GM19372 (cell line): ENCODE results near the gene BRD7.
A peak's percentile ranks its signal among the peaks of the same experiment; 100 is the strongest.

Experiments
- ATAC-seq: cut with Tn5 transposase; IDR thresholded peaks from one replicate; pipeline ENCODE4 v1.9.1; 2021; ENCODE audit warnings: mild to moderate bottlenecking, low read depth, moderate library complexity; ENCODE audit not compliant: unreplicated experiment

The BRD7 gene

GRCh38 chr16:50293041-50293783 is 75.6 kb downstream of the BRD7 start:
- no peak for ATAC-seq

GRCh38 chr16:50292566-50292948 is 76.2 kb downstream of the BRD7 start:
- no peak for ATAC-seq

GRCh38 chr16:50291719-50292565 is 76.8 kb downstream of the BRD7 start:
- ATAC-seq: no peak

GRCh38 chr16:50290856-50291255 is 77.9 kb downstream of the BRD7 start:
- ATAC-seq: no peak

- ATAC-seq: no peak
These were observed 78.6 kb downstream of the BRD7 start for GRCh38 chr16:50289950-50290764.

- ATAC-seq: no peak
These were observed 79.9 kb downstream of the BRD7 start for GRCh38 chr16:50288920-50289319.

GRCh38 chr16:50288026-50288425 is 80.8 kb downstream of the BRD7 start:
- ATAC-seq: no peak

- no peak for ATAC-seq
These were observed 82.1 kb downstream of the BRD7 start for GRCh38 chr16:50286681-50287080.

- ATAC-seq: no peak
These were observed 83.3 kb downstream of the BRD7 start for GRCh38 chr16:50285406-50286003.

- no peak for ATAC-seq
These were observed 84.5 kb downstream of the BRD7 start for GRCh38 chr16:50284131-50284911.

GRCh38 chr16:50282955-50283631 is 85.7 kb downstream of the BRD7 start:
- ATAC-seq: no peak

GRCh38 chr16:50282010-50282538 is 86.7 kb downstream of the BRD7 start:
- peak; percentile 86 for ATAC-seq

- no peak for ATAC-seq
These were observed 87.3 kb downstream of the BRD7 start for GRCh38 chr16:50281391-50282009.

- ATAC-seq: no peak
These were observed 87.9 kb downstream of the BRD7 start for GRCh38 chr16:50280932-50281331.

- no peak for ATAC-seq
These were observed 89.3 kb downstream of the BRD7 start for GRCh38 chr16:50279504-50279865.

- no peak for ATAC-seq
These were observed 90.5 kb downstream of the BRD7 start for GRCh38 chr16:50278251-50278650.

- no peak for ATAC-seq
These were observed 91.8 kb downstream of the BRD7 start for GRCh38 chr16:50276801-50277555.

- no peak for ATAC-seq
These were observed 92.5 kb downstream of the BRD7 start for GRCh38 chr16:50276326-50276640.
